GM10248 (cell line): ENCODE data around the gene OR6C75.
"Not testable (repeated sequence)": the region's sequence is repeated elsewhere in the genome, so short reads cannot be mapped to it uniquely, and the experiment has no call there.

Experiments
- CTCF ChIA-PET: fragments of 300-600 bp; sonication (Branson Sonifier 250); formaldehyde crosslinking; extraction: SDS; loops from one replicate; lab custom pipeline; 2021; ENCODE audit warnings: antibody characterized with exemption; lab: Yijun Ruan, JAX
- POLR2A ChIA-PET: fragments of 350-650 bp; sonication (Branson Sonifier 250); formaldehyde crosslinking; extraction: SDS; loops from one replicate; lab custom pipeline; 2020; ENCODE audit warnings: antibody characterized with exemption; lab: Yijun Ruan, JAX
- DNase-seq: peaks from one replicate; pipeline ENCODE4 v3.0.0; 2012; ENCODE audit errors: extremely low spot score
- CTCF ChIP-seq: IDR thresholded peaks from 2 replicates; pipeline ENCODE4 v1.5.1; 2012; ENCODE audit warnings: mild to moderate bottlenecking, low read depth; ENCODE audit errors: extremely low read depth, missing control alignments, control extremely low read depth

OR6C75 gene

GRCh38 chr12:55362675-55363074 is at the start of gene OR6C75:
OR6C75 (plus strand) TSS chr12:55362975; CDS start chr12:55365111, 2,136 bp downstream.
- no peak for TF ChIP-seq CTCF
- no peak for DNase-seq
- POLR2A ChIA-PET, result no interaction called here
- CTCF ChIA-PET, result interaction anchor here (0.8 kb wide), 1 partner anchor 10 kb away, joined by 3 read pairs; no protein-coding TSS in a partner anchor

GRCh38 chr12:55314043-55314442 is 48.7 kb upstream of the OR6C75 start, which contains the start of gene OR6C1:
OR6C1 (plus strand) TSS chr12:55314343; CDS start chr12:55320600, 6,257 bp downstream.
- ChIA-PET POLR2A (no interaction called here), CTCF (interaction anchor here (1.5 kb wide), 1 partner anchor 10 kb away, joined by 6 read pairs; no protein-coding TSS in a partner anchor)
- no peak for TF ChIP-seq CTCF
- DNase-seq, result no peak

- ChIA-PET POLR2A (no interaction called here), CTCF (no interaction called here)
- no peak for TF ChIP-seq CTCF
- DNase-seq, result no peak
Observed at GRCh38 chr12:55320201-55320600, 42.6 kb upstream of the OR6C75 start.

- CTCF ChIA-PET, result interaction anchor here (1.3 kb wide), 1 partner anchor 9 kb away, joined by 4 read pairs; no protein-coding TSS in a partner anchor
- POLR2A ChIA-PET, DNase-seq: not testable (repeated sequence)
Observed at GRCh38 chr12:55325801-55326200, 37.0 kb upstream of the OR6C75 start.

GRCh38 chr12:55330446-55330845 is 32.3 kb upstream of the OR6C75 start, which contains the start of gene OR6C3:
OR6C3 (plus strand) TSS chr12:55330746; CDS start chr12:55331701, 955 bp downstream.
- no peak for DNase-seq
- no peak for TF ChIP-seq CTCF
- ChIA-PET CTCF (no interaction called here), POLR2A (no interaction called here)

- ChIA-PET POLR2A (no interaction called here), CTCF (no interaction called here)
- no peak for DNase-seq
- TF ChIP-seq CTCF, result no peak
Observed at GRCh38 chr12:55336002-55336401, 26.8 kb upstream of the OR6C75 start.

GRCh38 chr12:55355338-55355737 is 7.4 kb upstream of the OR6C75 start:
- CTCF ChIA-PET, DNase-seq, POLR2A ChIA-PET: not testable (repeated sequence)
